ENCODE data around the gene PARP14.
"Not testable (repeated sequence)": the region's sequence is repeated elsewhere in the genome, so short reads cannot be mapped to it uniquely, and the experiment has no call there.

Gene PARP14, protein sequence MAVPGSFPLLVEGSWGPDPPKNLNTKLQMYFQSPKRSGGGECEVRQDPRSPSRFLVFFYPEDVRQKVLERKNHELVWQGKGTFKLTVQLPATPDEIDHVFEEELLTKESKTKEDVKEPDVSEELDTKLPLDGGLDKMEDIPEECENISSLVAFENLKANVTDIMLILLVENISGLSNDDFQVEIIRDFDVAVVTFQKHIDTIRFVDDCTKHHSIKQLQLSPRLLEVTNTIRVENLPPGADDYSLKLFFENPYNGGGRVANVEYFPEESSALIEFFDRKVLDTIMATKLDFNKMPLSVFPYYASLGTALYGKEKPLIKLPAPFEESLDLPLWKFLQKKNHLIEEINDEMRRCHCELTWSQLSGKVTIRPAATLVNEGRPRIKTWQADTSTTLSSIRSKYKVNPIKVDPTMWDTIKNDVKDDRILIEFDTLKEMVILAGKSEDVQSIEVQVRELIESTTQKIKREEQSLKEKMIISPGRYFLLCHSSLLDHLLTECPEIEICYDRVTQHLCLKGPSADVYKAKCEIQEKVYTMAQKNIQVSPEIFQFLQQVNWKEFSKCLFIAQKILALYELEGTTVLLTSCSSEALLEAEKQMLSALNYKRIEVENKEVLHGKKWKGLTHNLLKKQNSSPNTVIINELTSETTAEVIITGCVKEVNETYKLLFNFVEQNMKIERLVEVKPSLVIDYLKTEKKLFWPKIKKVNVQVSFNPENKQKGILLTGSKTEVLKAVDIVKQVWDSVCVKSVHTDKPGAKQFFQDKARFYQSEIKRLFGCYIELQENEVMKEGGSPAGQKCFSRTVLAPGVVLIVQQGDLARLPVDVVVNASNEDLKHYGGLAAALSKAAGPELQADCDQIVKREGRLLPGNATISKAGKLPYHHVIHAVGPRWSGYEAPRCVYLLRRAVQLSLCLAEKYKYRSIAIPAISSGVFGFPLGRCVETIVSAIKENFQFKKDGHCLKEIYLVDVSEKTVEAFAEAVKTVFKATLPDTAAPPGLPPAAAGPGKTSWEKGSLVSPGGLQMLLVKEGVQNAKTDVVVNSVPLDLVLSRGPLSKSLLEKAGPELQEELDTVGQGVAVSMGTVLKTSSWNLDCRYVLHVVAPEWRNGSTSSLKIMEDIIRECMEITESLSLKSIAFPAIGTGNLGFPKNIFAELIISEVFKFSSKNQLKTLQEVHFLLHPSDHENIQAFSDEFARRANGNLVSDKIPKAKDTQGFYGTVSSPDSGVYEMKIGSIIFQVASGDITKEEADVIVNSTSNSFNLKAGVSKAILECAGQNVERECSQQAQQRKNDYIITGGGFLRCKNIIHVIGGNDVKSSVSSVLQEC (N-terminal part only)

DNA sequence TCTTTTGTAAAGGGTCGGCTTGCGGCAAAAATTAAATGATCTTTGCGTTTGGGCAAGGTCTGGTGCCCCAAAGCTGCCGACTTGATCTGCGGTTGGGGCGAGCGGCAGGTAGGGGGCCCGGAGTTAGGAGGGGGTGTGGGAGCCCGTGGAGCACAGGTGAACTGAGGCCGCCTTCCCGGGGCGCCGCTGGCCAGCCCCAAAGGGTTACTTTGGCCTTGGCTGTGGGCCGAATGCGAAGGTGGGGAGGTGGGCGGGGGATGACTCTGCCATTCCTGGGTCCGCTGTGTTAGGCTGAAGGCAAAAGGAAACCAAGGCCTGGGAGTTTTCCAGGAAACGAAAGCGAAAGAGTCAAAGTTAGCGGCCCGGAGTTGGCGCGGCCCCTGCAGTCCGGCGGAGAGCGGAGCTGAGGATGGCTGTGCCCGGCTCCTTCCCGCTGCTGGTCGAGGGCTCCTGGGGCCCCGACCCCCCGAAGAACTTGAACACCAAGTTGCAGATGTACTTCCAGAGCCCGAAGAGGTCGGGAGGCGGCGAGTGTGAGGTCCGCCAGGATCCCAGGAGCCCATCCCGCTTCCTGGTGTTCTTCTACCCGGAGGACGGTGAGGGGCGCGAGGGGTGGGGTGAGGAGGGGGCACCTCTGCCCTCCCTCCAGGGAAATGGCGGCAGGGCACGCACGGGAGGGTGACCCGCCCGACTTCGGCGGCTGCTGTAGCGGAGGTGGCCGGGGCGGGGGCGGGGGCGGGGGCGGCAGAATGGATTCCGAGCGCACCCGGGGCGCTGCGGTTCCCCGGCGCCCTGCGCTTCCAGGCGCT is at the start of gene PARP14:
Gene PARP14 (plus strand): TSS at position 365 of the 809 bp plus-strand sequence. CDS start 45 bp downstream, at position 410.
- DNase-seq (ENCODE audit: low spot score), result peak; percentile 31

DNA sequence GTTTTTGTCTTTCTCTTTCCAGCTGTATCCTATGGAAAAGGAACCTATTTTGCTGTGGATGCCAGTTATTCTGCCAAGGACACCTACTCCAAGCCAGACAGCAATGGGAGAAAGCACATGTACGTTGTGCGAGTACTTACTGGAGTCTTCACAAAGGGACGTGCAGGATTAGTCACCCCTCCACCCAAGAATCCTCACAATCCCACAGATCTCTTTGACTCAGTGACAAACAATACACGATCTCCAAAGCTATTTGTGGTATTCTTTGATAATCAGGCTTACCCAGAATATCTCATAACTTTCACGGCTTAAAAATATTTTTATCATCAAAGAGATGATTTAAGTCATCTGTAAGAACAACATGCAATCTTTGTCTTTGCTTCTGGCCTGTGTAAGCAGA is 44.9 kb upstream of the PARP14 start:
- no peak for DNase-seq (ENCODE audit: low spot score)

DNA sequence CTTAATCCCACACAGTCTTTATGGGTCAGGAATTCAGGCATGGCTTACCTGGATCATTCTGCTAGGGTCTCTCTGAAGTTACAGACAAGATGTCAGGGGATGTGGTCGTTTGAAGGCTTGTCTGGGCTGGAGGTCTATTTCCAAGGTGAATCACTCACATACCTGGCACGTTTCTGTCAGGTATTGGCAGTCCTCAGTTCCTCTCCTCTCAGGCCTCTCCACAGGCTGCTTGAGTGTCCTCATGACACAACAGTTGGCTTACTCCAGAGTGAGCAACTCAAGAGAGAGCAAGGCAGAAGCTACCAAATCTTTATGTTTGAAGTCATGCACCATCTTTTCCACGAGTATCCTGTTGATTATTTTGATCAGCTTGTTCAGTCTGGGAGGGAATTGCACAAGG is 43.9 kb upstream of the PARP14 start:
- no peak for DNase-seq (ENCODE audit: low spot score)

DNA sequence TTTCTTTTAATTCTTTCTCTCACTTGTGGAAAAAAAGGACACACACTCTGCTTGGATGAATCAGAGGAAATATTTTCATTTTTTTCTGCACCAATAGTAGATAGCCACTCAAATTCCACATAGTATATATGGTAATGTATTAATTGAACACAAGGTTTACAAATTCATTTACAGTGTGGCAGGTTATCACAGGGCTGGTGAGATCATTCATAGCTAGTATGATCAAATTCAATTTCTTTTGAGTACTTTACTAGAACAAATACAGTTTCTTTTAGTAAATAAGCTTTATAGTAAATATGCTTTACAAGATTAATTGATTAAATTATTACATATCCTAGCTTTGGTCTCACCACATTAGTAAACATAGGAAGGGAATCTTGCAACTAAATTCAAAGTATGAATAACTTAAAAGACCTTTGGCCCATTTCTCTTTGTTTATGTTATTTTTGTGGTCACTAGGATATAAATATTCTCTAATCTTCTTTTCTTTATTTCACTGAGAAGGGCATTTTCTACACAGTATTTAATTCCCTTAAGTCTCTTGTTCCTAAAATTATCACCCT is 40.1 kb upstream of the PARP14 start:
- DNase-seq (ENCODE audit: low spot score), result no peak

DNA sequence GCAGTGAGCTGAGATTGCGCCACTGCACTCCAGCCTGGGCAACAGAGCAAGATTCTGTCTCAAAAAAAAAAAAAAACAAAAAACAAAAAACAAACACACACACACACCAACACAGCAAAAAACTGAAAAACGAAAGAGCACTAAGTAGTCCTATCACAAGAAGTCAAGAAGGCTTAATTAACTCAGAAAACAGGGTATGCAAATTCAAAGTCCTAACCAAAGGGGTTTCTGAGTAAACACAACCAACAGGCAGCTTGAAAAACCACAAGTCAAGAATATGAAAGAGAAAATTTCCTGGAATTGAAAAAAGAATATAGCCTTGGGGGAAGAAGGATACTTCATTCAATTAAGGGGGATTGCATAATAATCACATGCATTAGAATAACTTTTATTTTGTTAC is 37.7 kb upstream of the PARP14 start:
- DNase-seq (ENCODE audit: low spot score), result no peak

DNA sequence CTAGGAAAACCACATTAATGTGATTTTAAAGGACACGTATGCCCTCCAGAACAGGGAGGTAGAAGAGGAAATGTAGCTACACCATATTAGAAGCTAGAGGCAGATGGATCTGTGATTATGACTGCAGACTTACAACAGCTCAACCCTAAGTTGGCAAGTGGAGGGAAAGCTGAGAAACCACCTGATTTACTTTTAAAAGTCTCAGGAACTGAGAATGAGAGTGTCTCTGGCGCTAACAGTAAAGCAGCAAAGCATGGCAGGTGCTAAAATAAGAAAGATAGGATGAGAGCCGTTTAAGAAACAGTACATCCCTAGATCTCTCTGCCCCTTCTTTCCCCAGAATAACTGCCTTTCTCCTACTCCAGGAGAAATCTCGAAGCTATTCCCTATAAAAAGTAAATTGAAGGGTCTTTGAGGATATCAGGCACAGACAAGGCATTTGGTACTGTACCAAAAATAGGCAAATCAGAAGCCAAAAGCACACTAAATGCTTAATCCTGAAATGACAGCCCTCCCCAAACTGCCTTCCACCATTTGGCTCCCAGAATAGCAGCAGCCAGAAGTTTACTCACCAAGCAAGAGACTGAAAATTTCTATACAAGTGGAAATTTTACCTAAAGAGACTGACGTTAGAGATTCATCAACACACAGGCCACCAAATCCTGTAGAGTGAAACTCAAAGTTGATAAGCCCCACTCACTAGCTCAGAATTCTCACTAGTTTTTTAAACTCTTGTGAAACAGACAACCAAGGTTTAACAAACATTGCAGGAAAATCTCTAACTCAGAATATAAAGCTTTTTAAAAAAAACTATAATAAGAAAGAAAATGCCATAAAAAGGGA is 34.3 kb upstream of the PARP14 start:
- DNase-seq (ENCODE audit: low spot score), result no peak

DNA sequence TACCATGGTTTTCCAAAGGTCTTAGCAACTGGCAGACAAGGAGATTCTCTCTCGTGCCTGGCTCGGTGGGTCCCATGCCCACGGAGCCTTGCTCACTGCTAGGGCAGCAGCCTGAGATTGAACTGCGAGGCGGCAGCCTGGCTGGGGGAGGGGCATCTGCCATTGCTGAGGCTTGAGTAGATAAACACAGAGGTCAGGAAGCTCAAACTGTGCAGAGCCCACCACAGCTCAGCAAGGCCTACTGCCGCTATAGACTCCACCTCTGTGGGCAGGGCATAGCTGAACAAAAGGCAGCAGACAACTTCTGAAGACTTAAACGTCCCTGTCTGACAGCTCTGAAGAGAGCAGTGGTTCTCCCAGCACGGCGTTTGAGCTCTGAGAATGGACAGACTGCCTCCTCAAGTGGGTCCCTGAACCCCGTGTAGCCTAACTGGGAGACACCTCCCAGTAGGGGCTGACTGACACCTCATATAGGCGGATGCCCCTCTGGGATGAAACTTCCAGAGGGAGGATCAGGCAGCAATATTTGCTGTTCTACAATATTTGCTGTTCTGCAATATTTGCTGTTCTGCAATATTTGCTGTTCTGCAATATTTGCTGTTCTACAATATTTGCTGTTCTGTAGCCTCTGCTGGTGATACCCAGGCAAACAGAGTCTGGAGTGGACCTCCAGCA is 29.3 kb upstream of the PARP14 start:
- DNase-seq (ENCODE audit: low spot score), result not testable (repeated sequence)

DNA sequence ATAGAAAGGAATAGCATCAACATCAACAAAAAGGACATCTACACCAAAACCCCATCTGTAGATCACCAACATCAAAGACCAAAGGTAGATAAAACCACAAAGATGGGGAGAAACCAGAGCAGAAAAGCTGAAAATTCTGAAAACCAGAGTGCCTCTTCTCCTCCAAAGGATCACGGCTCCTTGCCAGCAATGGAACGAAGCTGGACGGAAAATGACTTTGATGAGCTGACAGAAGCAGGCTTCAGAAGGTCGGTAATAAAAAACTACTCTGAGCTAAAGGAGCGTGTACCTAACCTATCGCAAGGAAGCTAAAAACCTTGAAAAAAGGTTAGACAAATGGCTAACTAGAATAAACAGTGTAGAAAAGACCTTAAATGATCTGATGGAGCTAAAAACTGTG is 28.7 kb upstream of the PARP14 start:
- not testable (repeated sequence) for DNase-seq (ENCODE audit: low spot score)

DNA sequence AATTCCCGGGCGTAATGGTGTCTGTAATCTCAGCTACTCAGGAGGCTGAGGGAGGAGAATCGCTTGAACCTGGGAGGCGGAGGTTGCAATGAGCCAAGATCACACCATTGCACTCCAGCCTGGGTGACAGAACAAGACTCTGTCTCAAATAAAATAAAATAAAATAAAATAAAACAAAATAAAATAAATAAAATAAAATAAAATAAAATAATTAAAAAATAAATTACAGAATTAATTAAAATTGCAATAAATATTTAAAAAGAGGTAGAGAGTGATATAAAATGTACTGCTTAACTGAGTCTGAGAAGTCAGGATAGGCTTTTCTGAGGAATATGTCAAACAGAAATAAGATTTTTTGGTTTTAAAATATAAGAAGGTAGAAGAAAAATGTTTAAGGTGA is 22.3 kb upstream of the PARP14 start:
- DNase-seq (ENCODE audit: low spot score), result not testable (repeated sequence)

DNA sequence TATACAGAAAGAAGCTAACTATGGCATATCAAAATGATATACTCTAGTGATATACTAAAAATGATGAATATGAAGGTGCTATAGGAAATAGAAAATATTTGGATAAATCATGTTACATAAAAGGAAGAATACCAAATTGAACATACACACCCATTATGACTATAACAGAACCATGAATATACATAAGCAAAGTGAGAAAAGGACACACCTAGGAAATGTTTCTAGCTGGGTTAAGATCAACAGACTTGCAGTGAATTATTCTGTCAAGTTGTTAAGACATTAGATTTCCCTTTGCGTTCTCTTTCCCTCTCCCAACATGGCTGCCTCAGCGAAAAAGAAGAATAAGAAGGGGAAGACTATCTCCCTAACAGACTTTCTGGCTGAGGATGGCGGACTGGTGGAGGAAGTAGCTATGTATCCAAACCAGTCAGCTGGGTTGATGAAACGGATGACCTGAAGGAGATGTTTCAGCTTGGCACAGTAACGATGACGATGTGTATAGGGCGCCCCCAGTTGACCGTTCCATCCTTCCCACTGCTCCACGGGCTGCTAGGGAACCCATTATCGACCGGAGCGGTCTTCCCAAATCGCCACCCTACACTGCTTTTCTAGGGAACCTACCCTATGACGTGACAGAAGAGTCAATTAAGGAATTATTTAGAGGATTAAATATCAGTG is 20.2 kb upstream of the PARP14 start:
- DNase-seq (ENCODE audit: low spot score), result no peak

DNA sequence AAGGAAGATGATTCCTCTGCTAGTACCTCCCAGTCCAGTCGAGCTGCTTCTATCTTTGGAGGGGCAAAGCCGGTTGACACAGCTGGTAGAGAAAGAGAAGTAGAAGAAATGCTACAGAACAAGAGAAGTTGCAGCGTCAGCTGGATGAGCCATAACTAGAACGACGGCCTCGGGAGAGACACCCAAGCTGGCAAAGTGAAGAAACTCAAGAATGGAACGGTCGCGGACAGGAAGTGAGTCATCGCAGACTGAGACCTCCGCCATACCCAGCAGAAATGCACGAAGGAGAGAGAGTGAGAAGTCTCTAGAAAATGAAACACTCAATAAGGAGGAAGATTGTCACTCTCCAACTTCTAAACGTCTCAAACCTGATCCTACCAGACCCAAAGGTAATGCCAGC is 19.0 kb upstream of the PARP14 start:
- DNase-seq (ENCODE audit: low spot score), result no peak

DNA sequence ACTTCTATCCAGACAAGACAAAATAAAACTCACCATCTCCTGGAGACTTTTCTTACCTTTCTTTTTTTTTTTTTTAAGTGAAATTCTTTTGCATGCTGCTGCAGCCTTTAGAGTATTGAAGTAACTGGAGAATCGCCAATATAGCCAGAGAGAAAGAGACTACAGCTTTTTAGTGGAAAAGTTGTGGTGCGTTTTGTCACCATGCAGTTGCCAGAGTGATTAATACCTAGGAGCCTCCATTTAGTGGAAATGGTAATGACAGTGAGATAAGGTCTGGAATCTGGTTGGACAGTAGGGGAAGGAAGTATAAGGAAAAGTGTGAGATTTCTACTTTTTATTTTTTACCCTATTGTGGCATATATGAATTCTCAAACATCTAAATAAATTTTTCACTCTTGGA is 18.1 kb upstream of the PARP14 start:
- DNase-seq (ENCODE audit: low spot score), result no peak

DNA sequence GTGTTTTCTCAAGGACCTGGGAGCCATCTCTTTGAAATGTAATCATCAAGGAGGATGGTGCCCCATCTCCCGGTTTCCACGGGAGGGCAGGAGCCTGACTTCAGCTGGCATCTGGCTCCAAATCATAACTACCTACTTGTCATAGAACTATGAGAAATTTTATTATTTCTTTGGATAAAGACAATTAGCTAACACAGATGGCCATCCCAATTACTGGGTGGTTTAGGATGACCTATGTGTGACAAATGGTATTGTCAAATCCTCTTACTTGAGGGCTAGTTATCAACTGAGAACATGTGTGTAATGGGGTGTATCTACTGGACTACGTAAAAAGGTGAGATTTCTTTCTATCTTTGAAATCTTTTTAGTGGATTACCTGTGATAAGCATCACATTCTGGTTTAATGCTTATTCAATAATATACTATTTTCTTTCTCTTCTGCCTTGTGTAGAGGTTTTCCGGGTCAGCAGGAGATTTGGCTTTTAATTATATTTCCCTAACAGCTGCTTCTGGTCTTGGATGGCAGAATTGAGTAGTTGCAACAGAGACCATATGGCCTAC is 15.3 kb upstream of the PARP14 start:
- no peak for DNase-seq (ENCODE audit: low spot score)

DNA sequence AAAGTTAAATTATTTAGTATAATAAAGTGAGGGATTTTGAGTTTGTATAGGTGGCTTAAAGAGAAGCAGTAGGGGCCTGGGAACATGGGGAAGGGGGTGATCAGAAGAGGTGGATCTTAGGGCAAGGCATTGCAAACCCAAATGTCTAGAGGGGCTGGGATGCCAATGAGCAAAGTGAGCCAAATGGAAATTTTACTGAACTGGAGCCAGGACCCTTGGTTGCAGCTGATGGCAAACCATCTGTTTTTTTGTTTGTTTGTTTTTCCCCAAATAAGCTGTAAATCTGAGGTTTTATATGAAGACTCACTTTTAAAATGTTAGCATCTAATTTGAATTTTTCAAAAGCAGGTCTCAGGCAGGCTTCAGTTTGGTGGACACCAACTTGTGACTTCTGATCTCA is 14.8 kb upstream of the PARP14 start:
- no peak for DNase-seq (ENCODE audit: low spot score)

DNA sequence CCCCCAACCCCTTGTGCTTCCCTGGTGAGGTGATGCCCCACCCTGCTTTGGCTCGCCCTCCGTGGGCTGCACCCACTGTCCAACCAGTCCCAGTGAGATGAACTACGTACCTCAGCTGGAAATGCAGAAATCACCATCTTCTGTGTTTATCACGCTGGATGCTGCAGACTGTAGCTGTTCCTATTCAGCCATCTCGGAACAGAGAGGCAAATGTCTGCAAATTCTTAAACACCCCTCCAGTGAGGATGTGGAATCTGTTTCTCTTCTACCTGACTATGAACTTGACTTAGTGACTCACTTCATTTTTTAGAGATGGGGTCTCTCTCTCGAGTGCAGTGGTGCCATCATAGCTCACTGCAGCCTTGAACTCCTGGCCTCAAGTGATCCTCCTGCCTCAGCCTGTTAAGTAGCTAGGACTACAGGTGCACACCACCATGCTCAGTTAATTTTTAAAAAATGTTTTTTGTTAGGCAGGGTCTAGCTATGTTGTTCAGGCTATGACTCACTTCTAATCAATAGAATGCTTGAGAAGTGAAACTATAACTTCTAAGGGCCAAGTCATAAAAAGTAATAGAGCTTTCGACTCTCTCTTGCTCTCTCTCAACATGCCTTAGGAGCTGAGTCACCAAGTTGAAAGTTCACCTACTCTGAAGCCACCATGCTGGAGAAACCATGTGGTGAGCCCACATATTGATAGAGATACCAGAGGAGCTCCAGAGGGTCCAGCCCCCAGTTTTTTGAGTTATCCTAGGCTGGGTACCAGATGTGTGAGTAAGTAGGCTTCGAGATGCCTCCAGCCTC is 11.5 kb upstream of the PARP14 start:
- peak; percentile 12 for DNase-seq (ENCODE audit: low spot score)

DNA sequence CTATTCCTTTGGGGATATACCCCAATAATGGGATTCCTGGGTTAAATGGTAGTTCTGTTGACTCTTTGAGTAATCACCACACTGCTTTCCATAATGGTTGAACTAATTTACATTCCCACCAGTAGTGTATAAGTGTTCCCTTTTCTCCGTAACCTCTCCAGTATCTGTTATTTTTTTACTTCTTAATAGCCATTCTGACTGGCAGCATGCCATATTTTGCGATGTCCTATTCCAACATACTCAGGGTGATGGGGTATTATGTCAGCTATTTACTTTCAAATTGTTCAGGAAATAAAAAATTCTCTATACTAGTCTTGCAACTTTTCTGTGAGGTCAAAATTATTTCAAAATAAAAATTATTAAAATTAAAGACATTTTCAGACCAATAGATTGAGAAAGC is 9.1 kb upstream of the PARP14 start:
- no peak for DNase-seq (ENCODE audit: low spot score)

DNA sequence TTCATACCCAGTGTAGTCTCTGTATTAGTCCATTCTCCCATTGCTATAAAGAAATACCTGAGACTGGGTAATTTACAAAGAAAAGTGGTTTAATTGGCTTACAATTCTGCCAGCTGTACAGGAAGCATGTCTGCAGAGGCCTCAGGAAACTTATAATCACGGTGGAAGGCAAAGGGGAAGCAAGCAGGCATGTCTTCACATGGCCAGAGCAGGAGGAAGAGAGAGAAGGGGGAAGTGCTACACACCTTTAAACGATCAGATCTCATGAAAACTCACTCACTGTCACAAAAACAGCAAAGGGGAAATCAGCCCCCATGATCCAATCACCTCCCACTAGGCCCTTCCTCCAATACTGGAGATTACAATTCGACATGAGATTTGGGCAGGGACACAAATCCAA is 6.3 kb upstream of the PARP14 start:
- no peak for DNase-seq (ENCODE audit: low spot score)

DNA sequence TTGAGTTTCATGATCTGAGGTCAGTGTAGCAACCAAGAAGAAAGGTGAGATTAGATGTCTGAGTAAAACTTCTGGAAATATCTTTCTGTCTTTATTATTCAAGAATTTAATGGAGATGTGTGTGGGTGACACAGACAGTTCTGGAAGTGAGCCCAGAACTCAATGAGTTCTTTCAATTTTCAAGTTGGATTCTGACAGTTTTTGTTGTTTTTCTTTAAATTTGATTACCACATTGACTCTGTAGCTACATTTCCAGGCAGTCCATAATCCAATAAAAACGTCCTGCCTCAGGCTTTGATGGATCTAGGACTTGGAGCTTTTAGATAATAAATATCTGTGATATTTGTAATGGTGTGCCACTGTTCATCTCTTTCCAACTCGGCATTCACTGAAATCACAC is 3.9 kb upstream of the PARP14 start:
- DNase-seq (ENCODE audit: low spot score), result no peak

All from kidney capillary endothelial cell (primary cell).